HEK293T (cell line): Measurements from ENCODE around the gene ARSD.

Experiments
- ARNT ChIP-seq: fragments of 450-650 bp; IDR thresholded peaks from 2 replicates; pipeline ENCODE4 v1.6.1; 2017; ENCODE audit warnings: mild to moderate bottlenecking
- BHLHE40 ChIP-seq: fragments of 450-650 bp; IDR thresholded peaks from 2 replicates; pipeline ENCODE4 v1.6.1; 2016; ENCODE audit warnings: mild to moderate bottlenecking, moderate library complexity, borderline replicate concordance
- CTBP1 ChIP-seq: fragments of 450-650 bp; IDR thresholded peaks from 2 replicates; pipeline ENCODE4 v1.6.1; 2016; ENCODE audit warnings: borderline replicate concordance
- ELF4 ChIP-seq: fragments of 450-650 bp; IDR thresholded peaks from 2 replicates; pipeline ENCODE4 v1.6.1; 2017; ENCODE audit warnings: antibody characterized with exemption
- FOXA1 ChIP-seq: fragments of 450-650 bp; IDR thresholded peaks from 2 replicates; pipeline ENCODE4 v1.6.1; 2016; ENCODE audit warnings: mild to moderate bottlenecking
- FOXK2 ChIP-seq: fragments of 450-650 bp; IDR thresholded peaks from 2 replicates; pipeline ENCODE4 v1.6.1; 2016; ENCODE audit warnings: mild to moderate bottlenecking
- FOXM1 ChIP-seq: fragments of 450-650 bp; IDR thresholded peaks from 2 replicates; pipeline ENCODE4 v1.6.1; 2017; ENCODE audit warnings: mild to moderate bottlenecking, borderline replicate concordance
- HDGF ChIP-seq: fragments of 450-650 bp; IDR thresholded peaks from 2 replicates; pipeline ENCODE4 v1.6.1; 2017; ENCODE audit warnings: antibody characterized with exemption, borderline replicate concordance
- LEF1 ChIP-seq: fragments of 450-650 bp; IDR thresholded peaks from 2 replicates; pipeline ENCODE4 v1.6.1; 2017; ENCODE audit warnings: mild to moderate bottlenecking, borderline replicate concordance
- NFRKB ChIP-seq: fragments of 450-650 bp; IDR thresholded peaks from 2 replicates; pipeline ENCODE4 v1.6.1; 2016; ENCODE audit warnings: mild to moderate bottlenecking, moderate library complexity
- PKNOX1 ChIP-seq: fragments of 450-650 bp; IDR thresholded peaks from 2 replicates; pipeline ENCODE4 v1.6.1; 2016
- SP1 ChIP-seq: fragments of 450-650 bp; IDR thresholded peaks from 2 replicates; pipeline ENCODE4 v1.6.1; 2017
- SUZ12 ChIP-seq: fragments of 450-650 bp; IDR thresholded peaks from 2 replicates; pipeline ENCODE4 v1.6.1; 2016; ENCODE audit warnings: mild to moderate bottlenecking
- ZNF384 ChIP-seq: fragments of 450-650 bp; IDR thresholded peaks from 2 replicates; pipeline ENCODE4 v1.6.1; 2016

GRCh38 chrX:2903366-2903765 is 25.8 kb downstream of the ARSD start:
- TF ChIP-seq FOXM1: no peak
- no peak for TF ChIP-seq FOXK2
- TF ChIP-seq ZNF384: no peak
- TF ChIP-seq SP1: no peak
- TF ChIP-seq PKNOX1: no peak
- TF ChIP-seq BHLHE40: no peak
- no peak for TF ChIP-seq ELF4
- TF ChIP-seq ARNT: no peak
- TF ChIP-seq FOXA1: no peak
- TF ChIP-seq HDGF: no peak
- TF ChIP-seq SUZ12: no peak
- TF ChIP-seq LEF1: no peak
- no peak for TF ChIP-seq CTBP1
- TF ChIP-seq NFRKB: no peak
